Right lung (tissue), 5 donors: Measurements from ENCODE around the gene USH1G. TPM values are rescaled to one million over a fixed set of nuclear protein-coding genes. Genes with fewer than 3 reads are reported as not detected.
"Not testable (repeated sequence)": the region's sequence is repeated elsewhere in the genome, so short reads cannot be mapped to it uniquely, and the experiment has no call there.

ENCODE experiments used
- DNase-seq, 2 donors: peaks; one replicate each; pipeline ENCODE4 v3.0.0-alpha.2; 2013
- polyA plus RNA-seq, 5 donors: library from polyadenylated mRNA; unstranded; fragments of 120-200 nt; gene quantifications; one replicate each; pipeline versions ENCODE4 v1.2.1 to v1.2.3, GENCODE V29; 2013; ENCODE audit warnings: inconsistent platforms in 1 of 5, low replicate concordance in 1 of 5; ENCODE audit not compliant: insufficient read length in 5 of 5, insufficient read depth in 1 of 5

The USH1G gene
- polyA plus RNA-seq, 5 donors: 0.05 to 0.22 (median 0.12) TPM; not detected in 1

DNA sequence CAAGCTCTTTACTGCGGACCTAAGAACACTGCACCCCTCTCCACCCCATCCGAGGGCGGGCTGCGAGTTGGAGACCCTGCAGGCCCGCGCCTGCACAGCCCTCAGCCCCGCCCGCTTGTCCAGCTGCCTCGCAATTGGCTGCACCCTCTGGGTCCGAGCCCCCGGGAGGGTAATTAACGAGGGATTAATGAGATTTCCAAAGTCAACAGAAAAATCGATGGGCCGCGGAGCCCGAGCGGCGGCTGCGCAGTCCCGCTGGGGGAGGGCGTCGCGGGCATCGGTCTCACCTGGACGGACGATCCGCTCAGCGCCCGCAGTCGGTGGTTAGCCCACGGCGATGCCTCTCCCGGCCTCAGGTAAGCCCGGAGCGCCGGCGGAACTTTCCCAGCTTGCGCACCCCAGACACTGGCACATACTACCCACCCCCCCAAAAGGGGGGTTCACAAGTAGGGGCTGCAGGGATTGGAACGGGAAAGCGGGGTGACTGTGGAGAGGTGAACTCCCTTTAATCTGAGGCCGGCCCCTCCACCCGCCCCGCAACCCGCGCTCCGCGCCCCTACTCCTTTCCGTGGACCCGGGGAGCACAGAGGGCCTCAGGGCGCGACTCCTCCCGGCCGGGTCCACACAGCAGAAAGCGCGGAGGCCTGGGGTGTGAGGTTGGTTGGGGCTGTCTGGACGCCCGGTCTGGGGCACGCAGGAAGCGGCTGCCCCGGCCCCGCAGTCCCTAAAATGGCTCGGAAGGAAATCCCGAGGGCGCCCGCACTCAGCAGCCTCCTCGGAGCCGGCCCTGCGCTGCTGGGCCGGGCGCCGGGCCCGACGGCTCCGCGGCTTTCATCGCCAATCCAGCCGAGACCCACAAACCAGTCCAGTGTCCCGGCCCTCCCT is 12.8 kb upstream of the USH1G start, which contains the start of gene OTOP3:
Gene OTOP3 (plus strand): TSS at position 314 of the 885 bp plus-strand sequence. CDS start 24 bp downstream, at position 338.
- DNase-seq: no peak

DNA sequence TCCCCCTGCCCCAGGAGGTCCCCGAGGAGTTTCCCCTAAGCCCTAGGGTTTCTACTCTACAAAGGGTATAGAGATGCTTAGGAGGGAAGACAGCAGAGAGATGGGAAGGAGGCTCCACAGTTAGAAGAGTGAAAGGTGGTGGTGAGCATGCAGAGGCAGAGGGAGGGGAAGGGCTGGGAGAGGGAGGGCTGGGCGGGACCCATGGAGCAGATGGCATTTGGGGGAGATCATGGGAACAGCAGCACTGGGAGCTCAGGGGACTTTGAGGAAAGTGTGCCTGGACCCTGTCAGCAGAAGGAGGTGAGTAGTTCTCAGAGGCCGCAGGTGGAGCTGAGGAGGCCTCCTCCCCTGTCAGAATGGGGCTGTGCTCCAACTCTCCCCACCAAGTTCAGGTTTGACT is 12.0 kb upstream of the USH1G start:
- no peak for DNase-seq

DNA sequence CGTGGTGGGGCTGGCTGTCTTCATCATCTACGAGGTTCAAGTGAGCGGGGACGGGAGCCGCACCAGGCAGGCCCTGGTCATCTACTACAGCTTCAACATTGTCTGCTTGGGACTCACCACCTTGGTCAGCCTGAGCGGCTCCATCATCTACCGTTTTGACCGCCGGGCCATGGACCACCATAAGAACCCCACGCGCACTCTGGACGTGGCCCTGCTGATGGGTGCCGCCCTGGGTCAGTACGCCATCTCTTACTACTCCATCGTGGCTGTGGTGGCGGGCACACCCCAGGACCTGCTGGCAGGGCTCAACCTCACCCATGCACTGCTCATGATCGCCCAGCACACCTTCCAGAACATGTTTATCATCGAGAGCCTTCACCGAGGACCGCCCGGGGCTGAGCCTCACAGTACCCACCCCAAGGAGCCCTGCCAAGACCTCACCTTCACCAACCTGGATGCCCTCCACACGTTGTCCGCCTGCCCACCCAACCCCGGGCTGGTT is 7.5 kb upstream of the USH1G start:
- DNase-seq: no peak

DNA sequence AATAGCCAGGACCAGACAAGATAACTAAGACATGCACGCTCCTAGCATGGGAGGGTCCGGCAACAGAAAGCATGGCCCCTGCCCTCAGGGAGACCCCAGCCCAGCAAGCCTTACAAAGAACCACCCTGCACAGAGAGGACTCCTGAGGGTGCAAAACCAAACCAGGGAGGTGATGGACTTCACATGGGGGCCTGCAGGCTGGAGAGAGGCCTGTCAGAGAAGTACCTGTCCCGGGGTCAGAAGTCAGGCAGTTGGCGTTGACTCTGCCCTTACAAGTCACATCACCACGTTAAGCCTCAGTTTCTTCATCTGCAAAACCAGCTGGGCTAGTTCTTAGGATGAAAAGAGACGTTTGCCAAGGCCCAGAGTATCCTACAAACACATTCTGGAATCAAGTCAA is 5.7 kb upstream of the USH1G start:
- no peak for DNase-seq

DNA sequence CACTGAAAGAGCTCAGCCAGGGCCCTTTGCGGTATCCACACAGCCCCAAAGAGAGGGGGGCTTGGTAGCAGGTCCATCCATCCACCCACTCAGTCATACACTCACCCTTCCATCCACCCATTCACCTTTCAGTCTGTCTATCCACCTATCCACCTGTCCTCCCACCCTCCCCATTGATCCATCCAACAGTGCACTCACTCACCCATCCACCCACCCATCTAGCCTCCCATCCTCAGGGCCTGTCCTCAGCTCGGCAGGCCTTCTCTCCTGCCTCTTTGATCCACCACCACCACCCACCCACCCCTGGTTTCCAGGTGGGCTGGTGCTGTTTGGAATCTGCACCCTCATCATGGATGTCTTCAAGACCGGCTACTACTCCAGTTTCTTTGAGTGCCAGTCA is 2.2 kb upstream of the USH1G start:
- no peak for DNase-seq

DNA sequence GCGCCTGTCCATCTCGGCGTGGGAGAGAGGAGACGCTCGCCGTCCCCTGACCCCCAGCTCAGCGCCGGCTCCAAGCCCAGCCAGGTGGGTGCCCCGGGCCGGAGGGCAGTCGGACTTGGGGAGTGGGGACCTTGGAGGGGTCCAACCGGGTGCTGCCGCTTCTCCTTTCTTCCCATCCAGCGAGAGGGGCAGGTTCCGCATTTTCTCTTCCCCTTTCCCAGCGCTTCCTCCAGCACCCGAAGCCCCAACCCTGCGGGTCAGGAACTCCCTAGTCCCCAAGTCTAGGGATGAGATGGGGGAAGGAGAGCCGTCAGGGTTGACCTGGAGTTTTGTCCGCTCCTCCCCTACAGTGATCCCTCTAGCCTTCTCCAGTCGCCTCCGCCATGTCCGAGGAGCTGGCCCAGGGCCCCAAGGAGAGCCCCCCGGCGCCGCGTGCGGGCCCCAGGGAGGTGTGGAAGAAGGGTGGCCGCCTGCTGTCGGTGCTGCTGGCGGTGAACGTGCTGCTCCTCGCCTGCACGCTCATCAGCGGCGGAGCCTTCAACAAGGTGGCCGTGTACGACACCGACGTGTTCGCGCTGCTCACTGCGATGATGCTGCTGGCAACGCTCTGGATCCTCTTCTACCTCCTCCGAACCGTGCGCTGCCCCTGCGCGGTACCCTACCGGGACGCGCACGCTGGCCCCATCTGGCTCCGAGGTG is 1.3 kb upstream of the USH1G start, which contains the start of gene OTOP2:
Gene OTOP2 (plus strand): TSS at position 24 of the 699 bp plus-strand sequence. CDS start 360 bp downstream, at position 384.
- no peak for DNase-seq

DNA sequence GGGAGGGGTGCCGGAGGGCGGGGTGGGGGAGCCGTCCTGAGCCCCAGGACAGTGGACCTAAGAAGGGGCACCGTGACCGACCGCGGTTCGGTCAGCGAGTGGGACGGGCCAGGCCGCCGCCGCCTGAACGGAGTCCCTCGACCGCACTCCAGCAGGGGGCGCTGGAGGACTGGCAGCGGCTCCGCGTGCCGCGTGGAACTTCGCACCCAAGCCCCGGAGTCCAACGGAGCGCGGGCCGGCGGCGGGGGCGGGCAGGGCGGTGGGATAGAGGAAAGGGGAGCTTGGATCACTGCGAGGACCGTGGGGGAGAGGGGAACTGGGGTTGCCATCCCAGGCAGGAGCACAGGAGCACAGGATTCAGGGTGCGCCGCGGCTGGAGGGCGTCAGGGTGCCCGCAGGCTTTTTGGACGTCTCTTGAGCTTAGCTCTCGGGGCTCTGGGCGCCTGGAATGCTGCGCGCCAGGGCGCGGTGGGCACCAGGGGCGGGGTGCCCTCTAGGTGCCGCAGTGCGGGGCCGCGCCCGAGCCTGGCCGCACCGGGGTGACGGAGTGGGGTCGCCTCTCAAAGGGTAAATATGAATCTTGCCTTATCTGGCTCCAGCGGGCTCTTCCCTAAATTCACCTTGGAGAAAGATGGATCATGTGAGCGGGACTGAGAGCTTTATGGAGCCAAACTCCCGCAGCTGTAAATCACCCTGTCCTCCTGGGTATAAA is 639 bp upstream of the USH1G start:
- DNase-seq: no peak

DNA sequence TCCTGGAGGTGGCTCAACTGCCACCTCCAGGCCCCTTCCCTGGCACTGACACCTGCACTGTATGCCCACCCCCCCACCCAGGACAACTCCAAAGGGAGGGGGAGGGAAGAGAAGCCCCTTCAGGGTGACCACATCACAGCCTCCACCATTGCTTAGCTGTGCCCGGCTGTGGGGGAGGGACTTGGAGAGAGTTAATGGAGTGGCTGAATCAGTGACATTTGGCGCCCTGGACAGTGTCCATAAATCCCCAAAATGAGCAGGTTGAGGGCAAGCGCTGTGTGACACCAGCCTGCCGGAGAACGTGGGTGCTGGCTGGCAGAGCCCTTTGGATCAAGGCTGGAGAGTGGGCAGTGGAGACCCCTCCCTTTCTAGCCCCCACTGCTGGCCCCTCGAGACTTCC is 883 bp downstream of the USH1G start:
- DNase-seq: no peak

DNA sequence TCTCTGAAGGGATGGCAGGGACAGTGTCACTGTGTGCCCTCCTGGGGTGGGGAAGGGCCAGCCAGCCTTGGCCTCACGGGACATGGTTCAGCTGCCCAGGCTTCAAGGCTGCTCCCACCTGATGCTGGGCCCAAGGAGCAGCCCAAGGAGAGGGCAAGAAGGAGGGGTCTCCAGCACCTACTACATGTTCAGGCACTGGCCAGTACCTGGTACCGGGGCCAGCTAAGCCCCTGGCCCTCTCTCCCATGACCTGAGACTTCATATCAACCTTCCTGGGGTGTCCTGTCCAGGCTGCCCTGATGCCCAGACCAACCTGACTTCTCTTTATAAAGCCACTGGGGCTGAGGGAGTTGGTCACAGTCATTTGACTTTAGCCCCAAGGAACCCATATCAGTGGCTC is 1.3 kb downstream of the USH1G start:
- DNase-seq: no peak

DNA sequence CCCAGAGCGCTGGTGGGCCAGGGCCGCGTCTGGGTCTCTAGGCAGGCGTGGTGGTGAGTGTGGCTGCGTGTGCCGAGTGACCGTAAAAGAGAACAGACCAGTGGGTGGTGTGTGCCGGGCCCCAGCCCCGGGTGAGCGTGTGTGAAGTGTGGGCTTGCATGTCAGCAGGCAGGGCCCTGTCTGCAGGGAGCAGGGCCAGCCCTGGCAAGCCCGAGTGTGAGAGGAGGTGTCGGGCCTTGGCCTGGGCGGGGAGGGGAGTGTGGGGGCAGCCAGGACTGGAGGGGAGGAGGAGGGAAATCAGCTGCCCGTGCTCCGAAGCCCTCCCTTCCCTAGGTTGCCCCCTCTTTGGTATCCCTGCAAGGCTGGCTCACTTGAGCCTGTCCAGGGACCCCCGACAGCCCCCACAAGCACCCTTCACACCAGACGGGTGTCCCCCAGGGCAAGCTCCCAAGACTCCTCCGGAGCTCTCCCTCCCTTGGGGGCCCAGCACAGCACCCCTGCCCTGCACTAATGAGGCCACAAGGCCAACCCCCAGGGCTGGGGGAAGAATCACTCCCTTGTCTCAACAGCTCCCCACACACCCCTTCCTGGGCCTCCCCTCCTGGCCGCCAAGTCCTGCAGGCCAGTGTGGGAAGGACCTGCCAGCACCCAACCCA is 1.9 kb downstream of the USH1G start:
- DNase-seq: no peak

DNA sequence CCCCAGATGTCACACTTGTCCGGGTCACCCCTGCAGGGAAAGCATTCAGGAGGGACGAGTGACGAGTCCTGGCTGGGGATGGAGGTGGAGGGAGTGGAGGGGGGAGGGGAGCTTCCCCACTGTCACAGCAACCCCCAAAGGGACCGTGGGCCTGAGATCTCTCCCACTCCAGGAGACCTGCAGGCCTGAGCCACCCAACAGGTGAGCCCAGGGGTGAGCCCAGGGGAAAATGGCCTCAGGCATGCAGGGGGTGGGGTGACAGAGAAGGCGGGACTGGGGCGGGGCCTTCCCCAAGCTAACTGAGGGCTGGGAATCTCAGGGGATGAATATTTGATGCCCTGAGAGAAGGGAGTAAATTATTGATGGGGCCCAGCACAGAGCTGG is 2.4 kb downstream of the USH1G start:
- DNase-seq: no peak

DNA sequence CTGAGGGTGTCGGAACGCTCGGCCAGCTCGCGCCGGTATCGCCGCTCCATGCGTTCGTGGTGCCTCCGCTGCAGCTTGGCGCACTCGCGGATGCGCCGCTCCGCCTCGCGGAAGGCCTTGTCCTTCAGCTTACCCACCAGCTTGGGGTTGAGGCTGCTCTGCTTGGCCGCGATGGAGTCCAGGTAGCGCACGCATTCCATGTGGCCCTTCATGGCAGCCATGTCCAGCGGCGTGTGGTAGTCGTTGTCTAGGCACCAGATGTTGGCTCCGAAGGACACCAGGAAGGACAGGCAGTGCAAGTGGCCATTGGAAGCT is 2.8 kb downstream of the USH1G start:
- DNase-seq: no peak

DNA sequence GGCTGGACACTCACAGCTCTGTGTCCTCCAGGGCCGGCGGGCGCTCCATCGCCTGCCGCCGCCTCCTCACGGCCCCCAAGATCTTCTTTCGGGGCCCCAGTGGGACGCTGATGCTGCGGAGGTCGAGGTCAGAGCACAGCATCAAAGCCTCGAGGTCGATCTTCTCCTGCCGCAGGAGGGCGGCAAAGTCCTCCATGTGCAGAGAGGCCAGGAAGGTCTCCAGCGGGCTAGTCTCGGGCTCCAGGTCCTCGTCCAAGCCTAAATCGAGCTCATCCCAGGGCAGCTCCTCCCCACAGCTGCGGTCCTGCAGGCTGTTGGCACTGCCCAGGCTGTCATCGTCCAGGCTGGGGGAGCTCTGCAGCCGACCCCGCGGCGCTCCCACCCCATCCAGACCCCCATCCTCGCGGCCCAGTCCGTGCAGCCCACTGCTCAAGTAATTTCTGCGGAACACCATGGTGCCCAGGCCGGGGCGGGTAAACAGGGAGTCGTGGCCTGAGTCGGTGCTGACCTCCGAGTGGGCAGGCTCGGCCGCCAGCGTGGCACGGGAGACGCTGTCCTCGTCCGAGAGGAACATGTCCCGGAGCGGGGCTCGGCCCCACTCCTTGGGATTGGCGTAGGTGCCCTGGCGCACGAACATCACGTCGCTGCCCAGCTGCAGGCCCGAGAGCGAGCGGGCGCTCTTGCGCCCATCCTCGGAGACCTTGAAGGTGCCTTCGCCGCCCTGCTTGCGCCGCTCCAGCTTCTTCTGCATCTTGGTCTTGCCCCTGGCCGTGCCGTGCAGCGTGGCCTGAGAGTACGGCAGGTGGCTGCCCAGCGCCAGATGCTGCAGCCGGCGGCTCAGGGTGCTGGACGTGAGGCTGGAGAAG is 3.4 kb downstream of the USH1G start:
- no peak for DNase-seq

DNA sequence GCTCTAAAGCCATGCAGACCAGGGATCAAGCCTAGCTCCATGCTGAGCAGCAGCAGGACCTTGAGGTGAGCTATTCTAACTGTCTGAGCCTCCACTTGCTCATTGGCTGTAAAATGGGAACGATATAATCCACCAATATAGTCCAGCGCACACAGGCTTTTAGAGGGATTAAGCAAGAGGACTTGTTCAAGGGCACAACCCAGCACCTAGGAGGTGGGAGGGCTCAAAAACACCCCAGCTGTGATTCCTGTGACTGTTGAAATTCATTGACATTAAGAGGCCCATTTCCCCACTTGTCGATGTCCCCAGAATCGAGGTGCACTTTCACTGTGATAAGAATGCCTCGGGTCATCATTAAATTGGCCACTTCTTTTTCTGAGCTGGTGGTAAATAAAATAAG is 4.1 kb downstream of the USH1G start:
- DNase-seq: no peak

DNA sequence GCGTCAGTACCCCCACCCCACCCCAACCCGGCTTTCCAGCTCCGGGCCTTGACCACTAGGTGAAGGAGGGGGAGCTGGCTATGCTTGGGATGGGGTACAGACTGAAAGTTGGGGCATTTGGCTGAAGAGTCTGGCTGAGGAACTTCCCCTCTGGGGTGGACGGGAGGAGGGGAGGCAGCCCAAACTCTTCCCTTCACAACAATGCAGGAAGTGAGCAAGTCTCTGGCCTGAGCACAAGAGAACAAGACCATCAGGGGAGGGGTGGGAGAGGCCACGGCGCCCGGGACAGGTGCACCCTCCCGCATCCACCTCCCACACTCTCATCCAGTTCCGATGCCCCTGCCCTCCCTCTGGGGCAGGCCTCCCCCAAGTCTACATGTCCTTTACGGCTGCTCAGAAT is 5.6 kb downstream of the USH1G start:
- no peak for DNase-seq

DNA sequence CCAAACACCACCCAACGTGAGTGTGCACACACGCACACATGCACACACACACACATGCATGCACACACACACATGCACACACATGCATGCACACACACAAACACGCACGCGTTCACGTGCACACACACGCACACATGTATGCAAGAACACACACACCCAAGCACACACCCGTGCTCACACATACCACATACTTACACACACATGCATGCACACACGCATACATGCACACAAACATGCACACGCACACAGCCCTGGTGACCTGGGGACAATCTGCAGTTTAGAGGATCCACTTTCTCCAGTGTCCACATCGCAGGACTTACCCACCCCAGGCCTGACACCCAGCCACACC is 6.2 kb downstream of the USH1G start:
- no peak for DNase-seq

DNA sequence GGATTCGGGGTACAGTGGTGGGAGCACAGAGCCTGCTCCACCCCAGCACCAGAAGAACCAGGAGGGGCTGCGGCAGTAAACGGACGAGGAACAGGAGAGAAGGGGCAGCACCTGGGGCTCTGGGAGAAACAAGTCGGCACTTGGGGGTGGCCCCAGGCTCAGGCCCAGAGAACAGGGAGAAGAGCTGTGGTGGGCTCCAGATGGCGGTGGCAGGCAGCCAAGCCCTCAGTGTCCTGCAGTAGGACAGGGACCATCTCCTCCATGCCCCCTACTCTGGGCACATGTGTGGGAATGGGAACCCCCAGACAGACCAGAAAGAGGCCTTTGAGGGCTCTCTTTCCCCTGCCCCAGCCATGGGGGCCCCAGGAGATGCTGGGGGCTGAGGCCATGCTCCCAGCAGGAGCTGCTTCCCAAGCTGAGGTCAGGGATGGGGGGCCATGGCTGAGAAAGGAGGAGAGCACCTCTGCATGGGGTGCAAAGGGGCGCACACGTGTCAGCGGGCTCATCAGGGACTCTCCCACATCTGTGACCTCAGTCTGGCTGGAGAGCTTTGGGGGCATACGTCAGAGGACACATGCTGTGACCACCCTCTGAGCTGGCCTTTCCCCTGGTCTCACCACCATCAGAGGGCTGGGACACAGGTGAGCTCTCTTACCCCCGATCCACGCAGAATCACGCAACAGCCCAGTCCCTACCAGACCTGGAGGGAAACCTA is 6.8 kb downstream of the USH1G start:
- DNase-seq: no peak

DNA sequence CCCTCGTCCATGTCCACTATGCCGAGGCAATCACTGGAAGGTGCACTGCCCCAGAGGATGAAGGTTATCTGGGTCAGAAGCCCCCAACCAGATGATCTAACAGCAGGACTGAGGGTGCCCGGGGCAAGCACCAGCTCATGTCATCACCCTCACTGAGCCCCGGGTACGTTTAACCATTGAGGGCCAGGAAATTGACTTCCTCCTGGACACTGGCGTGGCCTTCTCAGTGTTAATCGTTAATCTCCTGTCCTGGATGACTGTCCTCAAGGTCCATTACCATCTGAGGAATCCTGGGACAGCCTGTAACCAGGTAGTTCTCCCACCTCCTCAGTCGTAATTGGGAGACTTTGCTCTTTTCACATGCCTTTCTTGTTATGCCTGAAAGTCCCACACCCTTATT is 11.6 kb downstream of the USH1G start:
- not testable (repeated sequence) for DNase-seq

DNA sequence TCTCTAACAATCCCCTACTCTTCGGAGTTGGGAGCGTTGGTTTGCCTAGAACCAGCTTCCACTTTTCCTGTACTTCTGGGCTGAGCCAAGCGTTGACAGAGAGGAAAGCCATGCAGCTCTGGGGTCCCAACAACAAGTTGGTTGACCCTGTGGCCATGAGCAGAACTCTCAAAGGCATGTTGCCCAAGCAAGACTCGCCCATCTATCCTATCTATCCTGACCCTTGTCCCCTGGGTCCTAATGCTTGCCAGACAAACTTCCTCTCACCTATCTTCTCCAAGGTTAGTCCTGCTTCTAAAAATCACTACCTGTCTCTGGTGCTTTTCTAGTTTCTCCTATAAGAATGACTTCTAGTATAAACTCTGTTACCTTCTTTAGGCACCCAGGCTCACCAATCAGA is 14.0 kb downstream of the USH1G start:
- DNase-seq: not testable (repeated sequence)

DNA sequence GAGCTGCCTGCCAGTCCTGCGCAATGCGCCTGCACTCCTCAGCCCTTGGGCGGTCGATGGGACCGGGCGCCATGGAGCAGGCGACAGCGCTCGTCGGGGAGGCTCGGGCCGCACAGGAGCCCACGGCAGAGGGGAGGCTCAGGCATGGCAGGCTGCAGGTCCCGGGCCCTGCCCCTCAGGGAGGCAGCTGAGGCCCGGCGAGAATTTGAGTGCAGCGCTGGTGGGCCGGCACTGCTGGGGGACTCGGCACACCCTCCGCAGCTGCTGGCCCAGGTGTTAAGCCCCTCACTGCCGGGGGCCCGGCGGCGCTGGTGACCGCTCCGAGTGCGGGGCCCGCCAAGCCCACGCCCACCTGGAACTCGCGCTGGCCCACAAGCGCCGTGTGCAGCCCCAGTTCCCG is 16.0 kb downstream of the USH1G start:
- no peak for DNase-seq
